Measurements from ENCODE around the gene LRP5.
"Not testable (repeated sequence)": the region's sequence is repeated elsewhere in the genome, so short reads cannot be mapped to it uniquely, and the experiment has no call there.

Gene LRP5

DNA sequence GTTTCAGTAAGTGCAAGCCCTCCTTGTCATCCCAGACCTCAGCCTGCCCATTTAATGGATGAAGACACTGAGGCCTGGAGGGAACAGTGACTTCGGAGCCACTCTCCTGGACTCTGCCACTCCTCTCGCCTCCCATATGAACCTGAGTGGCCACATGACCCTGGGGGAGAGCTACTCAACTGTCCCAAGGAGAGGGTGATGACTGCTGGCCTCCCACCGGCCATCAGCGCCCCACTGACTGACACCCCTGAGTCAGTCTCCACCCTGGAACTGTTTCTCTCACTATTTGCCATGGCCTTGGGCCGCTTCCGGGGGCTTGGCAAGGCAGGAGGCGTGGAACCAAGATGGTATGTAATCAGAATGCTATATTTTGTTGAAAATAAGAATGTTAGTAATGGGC lies 17.1 kb downstream of the LRP5 start:
- no peak for DNase-seq (ENCODE audit: low read depth)

DNA sequence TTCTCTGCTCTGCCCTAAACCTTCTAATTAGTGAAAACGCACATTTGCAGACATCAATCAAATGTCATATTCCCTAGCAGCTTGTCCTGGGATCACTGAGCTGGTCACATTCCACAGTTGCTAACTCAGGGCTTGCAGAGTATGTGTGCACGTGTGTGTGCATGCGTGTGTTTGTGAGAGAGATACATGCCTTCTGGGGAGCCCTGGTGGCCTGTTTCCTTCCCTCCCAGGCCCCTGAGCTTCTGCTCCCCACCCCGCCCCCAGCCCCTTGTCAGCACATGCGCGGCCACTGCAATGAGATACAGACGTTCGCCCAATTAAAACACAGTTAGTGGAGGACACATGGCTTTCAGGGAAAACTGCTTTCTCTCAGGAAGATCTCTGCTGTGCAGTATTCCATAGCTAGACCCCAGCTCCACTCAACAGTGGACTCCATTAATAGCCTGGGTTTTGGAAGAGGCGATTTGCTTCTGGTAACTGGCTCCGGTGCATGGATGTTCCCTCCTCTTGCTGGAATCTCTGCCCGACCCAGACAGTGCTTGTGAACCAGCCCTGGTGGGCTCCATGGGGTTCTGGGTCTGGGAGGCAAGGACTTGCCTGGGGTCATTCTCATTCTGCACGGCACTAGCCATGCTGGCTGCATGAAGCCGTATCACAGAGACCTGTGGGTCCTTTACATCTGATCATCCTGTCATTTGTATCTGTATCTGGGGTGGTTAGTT lies 17.7 kb downstream of the LRP5 start:
- DNase-seq (ENCODE audit: low read depth): no peak

DNA sequence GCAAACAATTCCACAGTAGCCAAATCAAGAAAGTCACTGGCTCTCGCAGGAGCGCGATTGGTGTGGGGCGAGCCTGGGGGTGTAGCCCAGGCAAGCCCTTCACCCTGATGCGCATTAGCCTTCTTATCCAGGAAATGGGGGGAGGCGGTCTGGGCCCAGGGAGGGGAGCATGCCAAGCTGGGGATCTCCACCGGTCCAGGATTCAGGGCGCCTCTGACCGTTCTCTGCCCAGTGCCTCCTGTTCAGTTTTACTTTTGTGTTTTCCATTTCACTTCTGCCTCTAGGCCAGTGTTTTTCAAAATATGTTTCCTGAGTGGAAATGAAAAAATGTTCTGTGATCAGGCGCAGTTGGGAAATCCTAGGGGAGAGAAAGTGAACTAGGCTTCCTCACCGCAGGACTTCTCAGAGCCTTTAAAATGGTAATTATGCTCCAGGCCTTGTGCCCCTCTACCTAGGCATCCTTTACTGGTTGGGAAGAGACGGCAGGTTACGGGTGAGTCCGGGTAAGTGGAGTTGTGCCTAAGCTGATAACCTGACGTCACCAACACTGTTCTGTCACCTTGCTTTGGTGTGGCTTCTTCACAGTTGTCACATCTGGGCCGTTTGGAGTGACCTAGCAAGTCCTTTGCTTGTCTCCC lies 18.4 kb downstream of the LRP5 start:
- DNase-seq (ENCODE audit: low read depth): no peak

DNA sequence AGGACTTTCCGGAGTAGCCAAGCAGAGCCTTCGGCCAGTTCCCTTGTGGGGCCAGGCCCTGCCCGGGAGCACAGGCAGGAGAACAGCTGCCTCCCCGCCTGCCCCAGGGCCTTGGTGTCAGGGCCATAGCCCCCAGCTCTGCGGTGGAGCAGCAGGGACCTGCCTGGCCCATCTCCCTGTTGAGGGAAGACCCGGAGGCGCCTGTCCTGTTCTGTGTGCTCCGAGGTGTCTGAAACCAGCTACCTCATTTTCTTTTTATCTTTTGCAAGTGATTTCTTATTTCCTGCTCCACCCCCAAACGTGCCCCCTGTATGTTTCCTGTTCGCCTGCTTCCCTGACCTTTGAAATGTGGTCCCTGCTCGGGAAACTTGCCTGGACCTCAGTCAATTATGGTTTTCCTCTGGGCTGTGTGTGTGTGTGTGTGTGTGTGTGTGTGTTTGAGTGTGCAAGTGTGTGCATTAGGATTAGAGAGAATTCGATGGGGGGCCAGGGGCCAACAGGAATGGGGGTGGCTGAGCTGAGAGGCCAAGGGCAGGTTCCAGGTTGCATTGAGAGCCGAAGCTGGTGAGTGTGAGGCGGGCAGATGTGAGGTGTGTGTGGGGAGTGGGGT lies 19.1 kb downstream of the LRP5 start:
- no peak for DNase-seq (ENCODE audit: low read depth)

DNA sequence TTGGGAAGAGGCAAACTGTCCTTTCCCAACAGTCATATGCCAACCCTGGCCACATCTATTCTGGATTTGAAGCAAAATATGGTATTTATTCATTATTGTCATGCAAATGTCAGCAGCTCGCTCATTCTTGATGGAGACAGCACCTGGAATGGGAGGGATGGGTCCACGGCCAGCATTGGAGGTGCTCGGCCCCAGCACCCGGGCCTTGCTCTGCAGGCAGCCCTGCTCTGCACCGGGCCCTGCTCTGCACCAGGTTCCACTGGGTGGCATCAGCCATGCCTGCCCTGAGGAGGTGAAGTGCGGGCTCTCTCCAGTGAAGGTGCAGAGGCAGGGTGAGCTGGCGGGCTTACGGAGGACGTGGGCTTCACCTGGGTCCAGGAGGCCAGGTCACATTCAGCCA lies 19.8 kb downstream of the LRP5 start:
- DNase-seq (ENCODE audit: low read depth): no peak

DNA sequence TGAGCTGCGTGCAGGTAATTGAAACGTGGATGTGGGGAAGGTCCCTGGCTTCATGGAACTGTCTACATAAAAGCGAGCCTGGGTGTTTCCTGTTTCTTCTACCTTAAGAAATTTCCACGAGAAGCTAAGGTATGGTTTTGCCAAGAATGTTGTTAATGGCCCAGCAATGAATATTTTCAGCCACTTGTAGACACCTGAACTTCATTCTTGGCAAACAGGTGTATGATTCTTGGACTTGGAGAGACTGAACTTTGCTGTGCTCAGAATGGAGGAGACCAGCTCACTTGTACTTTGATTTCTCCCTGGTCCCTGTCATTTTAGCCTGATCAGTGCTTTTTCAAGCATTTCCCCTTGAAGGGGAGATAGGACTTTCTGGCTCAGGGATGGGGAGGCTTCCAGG lies 20.8 kb downstream of the LRP5 start:
- DNase-seq (ENCODE audit: low read depth): no peak

DNA sequence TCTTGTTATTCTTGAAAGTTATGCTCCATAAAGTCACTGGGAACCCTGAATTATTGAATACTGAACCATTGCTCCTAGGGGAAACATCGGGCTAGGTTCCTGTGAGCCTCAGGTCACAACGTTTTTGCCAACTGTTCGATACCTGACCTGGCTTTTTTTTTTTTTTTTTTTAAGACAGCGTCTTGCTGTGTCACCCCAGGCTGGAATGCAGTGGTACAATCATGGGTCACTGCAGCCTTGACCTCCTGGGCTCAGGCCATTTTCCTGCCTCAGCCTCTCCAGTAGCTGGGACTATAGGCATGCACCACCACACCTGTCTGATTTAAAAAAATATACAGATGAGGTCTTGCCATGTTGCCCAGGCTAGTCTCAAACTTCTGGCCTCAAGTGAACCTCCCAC lies 22.5 kb downstream of the LRP5 start:
- DNase-seq (ENCODE audit: low read depth): no peak

DNA sequence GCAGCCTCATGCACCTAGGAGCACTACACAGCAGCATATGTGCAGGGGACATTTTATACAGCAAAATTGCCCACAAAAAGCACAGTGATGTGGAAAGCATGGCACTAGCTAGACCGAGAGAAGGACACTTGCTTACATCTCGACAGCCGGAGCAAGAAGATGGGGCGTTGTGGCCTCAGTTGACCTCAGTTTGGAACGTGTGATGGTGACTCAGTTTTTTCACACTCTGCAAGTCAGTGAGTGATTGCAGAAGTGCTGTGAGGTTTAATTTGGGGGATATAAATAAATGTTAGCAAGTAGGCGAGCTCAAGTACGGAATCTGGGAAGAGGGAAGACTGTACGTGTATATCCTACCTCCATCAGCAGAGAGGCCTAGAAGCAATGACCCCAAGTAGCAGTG lies 23.3 kb downstream of the LRP5 start:
- DNase-seq (ENCODE audit: low read depth): no peak

DNA sequence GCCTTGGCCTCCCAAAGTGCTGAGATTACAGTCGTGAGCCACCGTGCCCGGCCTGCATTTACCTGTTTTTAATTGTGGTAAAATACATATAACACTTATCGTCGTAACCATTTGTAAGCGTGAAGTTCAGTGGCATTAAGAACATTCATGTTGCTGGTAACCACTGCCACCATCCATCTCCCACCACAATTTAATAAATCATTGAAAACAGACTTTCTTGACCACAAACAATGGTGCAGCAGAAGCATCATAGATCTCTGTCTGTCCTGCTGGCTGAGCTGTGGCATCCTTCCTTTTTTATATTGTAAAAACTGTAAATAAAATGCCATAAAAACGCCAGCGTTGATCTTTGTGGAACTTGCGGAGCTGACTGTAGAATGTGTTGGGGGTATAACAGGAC lies 24.3 kb downstream of the LRP5 start:
- DNase-seq (ENCODE audit: low read depth): no peak

DNA sequence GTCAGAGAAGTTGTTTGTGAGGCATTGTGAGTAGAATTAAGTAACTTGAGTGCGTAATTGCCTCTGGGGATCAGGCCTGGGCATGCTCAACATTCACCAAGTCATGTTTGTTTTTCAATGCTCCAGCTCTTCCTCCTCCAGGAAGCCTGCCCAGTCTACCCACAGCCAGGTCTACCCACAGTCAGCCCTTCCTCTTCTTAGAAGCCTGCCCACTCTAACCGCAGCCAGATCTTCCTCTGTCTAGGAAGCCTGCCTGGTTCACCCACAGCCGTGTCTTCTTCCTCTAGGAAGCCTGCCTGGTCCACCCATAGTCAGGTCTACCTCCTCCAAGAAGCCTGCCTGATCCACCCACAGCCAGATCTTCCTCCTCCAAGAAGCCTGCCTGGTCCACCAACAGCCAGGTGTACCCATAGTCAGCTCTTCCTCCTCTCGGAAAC lies 25.0 kb downstream of the LRP5 start:
- DNase-seq (ENCODE audit: low read depth): no peak

DNA sequence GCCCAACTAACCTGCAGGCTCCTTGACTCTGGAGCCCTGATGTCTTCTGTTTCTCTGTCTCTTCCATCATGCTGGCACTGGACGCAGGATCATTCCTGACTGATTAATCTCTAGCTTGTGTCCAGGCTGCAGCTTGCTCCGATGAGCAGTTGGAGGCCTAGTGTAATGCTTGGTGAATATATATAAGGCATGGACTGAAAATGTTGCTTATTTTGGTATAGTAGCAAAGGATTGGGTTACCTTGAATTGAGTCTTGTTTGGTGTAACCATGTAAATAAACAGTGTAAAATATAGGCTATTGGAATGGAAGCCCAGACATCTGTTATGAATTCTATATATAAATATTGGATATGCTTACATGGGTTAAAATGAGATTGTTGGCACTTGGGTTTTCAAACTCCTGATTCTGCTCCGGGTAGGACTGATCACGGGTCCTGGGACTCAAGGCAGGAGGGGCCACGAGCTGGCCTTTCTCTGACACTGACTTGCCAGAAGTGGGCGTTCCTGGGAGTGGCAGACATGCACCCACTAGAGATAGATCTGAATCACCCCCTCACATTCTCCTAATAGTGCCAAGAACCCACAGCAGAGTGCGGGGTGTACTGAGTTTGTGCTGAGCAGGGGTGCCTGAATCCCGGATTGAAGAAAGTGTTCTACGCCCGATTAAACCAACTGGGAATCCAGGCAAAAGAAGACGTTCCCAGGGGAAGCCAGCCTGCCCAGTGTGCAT lies 25.8 kb downstream of the LRP5 start:
- no peak for DNase-seq (ENCODE audit: low read depth)

DNA sequence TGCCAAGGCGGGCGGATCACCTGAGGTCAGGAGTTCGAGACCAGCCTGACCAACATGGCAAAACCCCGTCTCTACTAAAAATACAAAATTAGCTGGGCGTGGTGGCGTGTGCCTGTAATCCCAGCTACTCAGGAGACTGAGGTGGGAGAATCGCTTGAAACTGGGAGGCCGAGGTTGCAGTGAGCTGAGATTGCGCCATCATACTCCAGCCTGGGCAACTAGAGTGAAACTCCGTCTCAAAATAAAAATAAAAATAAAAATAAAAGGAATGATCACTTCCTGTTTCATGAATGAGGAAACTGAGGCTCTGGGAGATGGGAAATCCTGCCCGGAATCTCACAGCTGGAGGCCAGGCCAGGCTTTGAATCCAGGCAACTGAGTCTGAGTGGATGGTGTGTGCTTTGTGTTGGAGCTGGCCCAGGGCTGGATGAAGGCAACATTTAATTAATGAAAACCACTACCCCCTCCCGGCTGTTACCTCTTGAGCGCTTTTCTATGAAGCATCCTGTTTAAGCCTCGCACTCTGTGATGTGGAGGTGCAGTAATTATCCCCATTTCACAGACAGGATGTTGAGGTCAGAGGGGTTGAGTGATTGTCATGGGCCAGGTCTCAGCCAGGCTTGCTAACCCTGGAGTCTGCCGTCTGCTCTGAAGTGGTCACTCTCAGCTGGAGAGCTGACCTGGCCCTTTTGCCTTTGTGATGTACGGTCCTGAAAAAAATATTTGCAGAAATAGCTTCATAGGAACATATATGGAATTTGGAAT lies 27.8 kb downstream of the LRP5 start:
- no peak for DNase-seq (ENCODE audit: low read depth)

DNA sequence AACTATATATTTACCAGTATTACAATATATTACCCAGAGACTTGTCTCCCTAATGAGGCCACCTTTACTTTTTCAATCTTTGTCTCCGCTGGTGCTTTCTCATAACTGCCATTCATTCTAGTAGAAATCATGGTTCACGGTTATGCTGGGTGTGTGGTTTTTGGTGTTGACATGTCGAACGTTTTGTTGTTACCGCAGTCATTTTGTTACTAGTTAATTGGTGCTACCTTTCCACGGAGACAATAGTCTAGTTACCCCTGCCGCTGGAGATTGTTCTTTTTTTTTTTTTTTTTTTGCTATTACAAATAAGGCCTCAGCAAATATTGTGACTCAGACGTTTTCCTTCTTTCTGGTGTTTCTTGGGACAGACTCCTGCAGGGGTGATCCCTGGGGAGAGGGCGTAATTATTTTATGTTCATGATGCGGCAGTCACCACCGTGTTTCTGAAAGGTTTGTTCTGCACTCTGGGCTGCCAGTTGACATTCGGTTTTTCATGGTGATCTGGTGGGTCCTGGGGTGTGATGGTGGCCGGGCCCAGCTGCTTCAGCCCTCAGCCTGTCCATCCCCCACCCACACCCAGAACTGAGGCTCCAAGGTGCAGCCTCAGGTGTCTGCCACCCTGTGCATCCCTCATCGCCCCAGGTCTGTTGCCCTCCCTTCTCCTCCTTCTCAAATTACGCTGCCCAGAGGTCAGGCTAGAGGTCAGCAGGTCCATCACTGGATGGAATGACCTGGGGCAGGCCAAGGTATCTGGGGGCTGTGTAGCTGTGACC lies 28.6 kb downstream of the LRP5 start:
- no peak for DNase-seq (ENCODE audit: low read depth)

DNA sequence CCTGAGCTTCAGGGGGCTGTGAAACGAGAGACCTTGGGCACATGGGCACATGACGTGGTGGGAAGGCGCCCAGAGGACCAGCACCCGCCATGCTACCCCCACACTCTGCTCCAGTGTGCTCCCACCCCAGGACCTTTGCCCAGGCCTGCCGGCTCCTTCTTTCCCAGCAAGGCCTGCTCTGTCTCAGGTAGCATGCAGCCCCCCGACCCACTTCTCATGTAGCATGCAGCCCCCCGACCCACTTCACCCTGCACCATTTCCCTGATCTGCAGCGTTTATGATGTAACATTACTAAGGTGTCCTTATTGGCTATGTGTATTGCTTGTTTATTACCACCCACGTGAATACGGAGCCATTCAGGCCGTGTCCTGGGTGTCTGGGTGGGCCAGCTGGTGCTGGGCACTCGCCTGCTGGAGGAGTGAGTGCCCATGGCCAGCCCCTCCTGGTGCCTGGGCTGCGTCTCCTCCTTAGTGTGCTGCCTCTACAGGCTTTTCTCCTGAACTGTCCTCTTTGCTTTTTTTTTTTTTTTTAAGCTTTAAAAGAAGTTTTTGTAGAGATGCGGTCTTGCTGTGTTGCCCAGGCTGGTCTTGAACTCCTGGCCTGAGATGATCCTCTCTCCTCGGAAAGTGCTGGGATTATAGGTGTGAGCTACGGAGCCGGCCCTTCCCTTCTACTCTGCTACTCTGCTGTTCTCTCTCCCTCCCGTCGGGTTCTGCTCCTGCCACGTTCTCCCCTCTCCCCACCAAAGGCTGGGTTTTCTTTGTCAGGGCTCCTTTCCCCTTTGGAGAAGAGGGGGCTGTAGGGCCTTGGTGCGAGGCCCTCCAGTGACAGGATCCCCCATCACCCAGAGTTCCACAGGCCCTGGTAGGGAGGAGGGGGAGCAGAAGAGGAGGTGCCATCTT lies 29.4 kb downstream of the LRP5 start:
- no peak for DNase-seq (ENCODE audit: low read depth)

DNA sequence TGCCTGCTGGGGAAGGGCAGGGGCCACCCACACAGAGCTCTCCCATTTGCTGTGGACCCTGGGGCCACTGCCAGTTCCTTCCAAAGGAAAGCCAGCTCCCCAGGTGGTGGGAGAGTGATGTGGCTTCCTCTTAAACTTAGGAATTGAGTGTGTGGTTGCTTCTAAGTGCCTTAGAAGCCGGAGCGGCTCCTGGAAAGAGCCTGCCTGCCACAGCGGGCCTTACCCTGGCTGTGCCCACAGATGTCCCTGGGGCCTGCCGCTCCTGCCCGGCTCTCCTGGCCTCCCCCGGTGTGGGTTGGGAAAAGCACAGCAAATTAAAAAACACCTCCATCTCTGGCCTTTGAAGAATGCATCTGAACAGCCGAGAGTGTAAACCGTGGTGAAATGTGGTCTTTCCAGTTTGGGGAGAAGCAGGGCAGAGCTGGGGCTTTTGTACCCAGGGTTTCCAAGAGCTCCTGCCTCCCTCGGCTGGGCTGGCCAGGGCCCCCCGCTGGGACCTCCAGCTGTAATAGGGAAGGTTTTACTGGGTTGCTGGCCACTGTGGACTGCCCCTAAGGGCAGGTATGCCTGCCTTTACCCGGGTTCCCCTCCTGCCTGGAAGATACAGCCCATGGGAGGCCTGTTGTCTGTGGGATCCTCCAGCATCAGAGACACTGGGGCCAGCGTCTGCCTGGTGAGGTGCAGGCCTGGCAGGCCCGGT lies 30.2 kb downstream of the LRP5 start:
- DNase-seq (ENCODE audit: low read depth): no peak

DNA sequence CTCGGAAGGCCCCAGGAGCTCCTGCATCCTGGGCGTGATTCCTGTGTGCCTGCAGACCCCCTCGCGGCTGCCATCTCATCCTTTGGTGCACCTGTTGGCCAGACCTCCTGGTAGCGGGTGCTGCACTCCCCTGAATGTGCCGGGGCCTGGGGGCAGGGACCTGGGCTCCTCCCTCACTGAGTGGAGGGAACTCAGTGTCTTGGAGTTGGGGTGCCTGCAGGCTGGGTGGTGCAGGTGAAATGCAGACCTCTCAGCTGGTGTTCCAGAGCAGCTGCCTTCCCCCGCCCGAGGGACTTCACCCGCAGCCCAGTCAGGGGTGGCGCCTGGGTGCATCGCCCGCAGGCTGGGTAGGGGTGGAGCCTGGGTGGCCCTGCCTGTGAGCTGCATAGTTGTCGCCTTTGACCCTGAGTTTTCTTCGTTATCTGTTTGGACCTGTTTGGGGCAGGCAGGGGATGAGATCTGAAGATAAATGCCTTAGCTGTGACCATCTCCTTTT lies 31.4 kb downstream of the LRP5 start:
- DNase-seq (ENCODE audit: low read depth): no peak

DNA sequence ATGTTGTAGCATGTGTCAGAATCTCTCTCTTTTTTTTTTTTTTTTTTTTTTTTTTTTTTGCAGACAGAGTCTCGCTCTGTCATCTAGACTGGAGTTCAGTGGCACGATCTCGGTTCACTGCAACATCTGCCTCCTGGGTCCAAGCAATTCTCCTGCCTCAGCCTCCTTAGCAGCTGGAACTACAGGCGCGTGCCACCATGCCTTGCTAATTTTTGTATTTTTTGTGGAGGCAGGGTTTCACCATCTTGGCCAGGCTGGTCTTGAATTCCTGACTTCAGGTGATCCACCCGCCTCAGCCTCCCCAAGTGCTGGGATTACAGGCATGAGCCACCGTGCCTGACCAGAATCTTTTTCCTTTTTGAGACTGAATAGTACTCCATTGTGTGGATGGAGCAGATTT lies 32.4 kb downstream of the LRP5 start:
- not testable (repeated sequence) for DNase-seq (ENCODE audit: low read depth)

DNA sequence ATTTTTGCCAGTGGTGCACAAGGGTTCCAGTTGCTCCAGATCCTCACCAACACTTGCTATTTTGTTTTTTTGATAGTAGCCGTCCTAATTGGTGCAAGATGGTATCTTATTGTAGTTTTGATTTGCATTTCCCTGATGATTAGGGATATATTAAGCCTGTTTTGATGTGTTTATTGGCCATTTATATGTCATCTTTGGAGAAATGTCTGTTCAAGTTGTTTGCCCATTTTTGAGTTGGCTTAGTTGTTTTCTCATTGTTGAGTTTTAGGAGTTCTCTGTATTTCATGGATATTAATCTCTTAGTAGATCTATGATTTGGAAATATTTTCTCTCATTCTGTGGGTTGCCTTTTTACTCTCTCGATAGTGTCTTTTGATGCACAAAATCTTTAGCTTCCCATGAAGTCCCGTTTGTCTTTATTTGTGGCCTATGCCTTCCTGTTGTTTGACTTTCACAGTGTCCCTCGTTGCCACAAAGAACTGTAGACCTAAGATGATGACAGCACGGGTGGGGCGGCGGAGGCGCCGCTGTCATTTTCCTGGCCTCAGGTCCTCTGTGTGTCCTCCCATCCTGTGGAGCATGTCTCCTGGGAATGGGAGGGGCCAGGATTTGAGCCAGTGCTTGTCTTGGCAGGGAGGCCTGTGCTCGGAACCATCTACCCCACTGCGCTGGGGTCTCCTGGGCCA lies 33.5 kb downstream of the LRP5 start:
- no peak for DNase-seq (ENCODE audit: low read depth)

DNA sequence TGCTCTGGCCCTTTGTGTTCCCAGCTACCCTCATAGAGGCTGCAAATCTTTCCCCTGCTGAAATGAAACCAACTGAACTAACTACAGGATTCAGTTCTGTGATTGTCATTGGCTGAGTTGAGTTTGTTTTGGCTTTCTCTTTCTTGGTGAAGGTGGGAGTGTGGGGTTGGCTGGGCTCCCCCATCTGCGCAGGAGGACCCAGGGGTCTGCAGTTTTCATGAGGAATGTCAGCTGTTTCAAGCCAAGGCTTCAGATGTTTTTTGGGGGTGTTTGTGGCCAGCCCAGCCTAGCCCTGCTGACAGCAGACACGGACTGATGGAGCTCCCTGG lies 34.0 kb downstream of the LRP5 start:
- no peak for DNase-seq (ENCODE audit: low read depth)

Data from stimulated activated CD8-positive, alpha-beta memory T cell treated with anti-CD3 and anti-CD28 coated beads, Interleukin-7, amount 100 ng/mL, for 24 hours (primary cell).